CD14-positive monocyte (primary cell): Measurements from ENCODE around the gene JAK2. TPM values are rescaled to one million over a fixed set of nuclear protein-coding genes. Genes with fewer than 3 reads are reported as not detected.

Experiments used
- DNase-seq, 3 donors: peaks; one replicate each; pipeline ENCODE4 v3.0.0-alpha.2; 2011 to 2022
- H2AFZ ChIP-seq: 2 replicates; pipeline ENCODE4 v1.6.0; 2012; ENCODE audit warnings: mild to moderate bottlenecking, low read depth, low read length, inconsistent platforms; ENCODE audit not compliant: insufficient read depth, poor library complexity, severe bottlenecking
- H3K27ac ChIP-seq, 2 donors: 1 replicate in 1 of 2; 2 replicates in 1 of 2; pipeline ENCODE4 v1.5.1; 2012 to 2013; ENCODE audit warnings: low read length in 2 of 2, control low read depth in 1 of 2, inconsistent platforms in 1 of 2, low read depth in 1 of 2, mild to moderate bottlenecking in 1 of 2
- H3K27me3 ChIP-seq, 2 donors: one replicate each; pipeline versions ENCODE4 v1.6.0 to v1.6.1; 2011 to 2013; ENCODE audit warnings: low read length in 2 of 2; ENCODE audit not compliant: control insufficient read depth in 2 of 2, insufficient read depth in 2 of 2
- H3K36me3 ChIP-seq, 2 donors: replicated peaks in 1 of 2; 1 replicate in 1 of 2; 2 replicates in 1 of 2; pipeline versions ENCODE4 v1.5.1 to v1.6.1; 2012 to 2013; ENCODE audit warnings: low read length in 2 of 2, control low read depth in 1 of 2, inconsistent platforms in 1 of 2, mild to moderate bottlenecking in 1 of 2; ENCODE audit not compliant: insufficient read depth in 2 of 2, control insufficient read depth in 1 of 2
- H3K4me1 ChIP-seq, 2 donors: 1 replicate in 1 of 2; 2 replicates in 1 of 2; pipeline versions ENCODE4 v1.5.1 to v1.6.1; 2012 to 2013; ENCODE audit warnings: low read length in 2 of 2, control low read depth in 1 of 2, inconsistent platforms in 1 of 2, mild to moderate bottlenecking in 1 of 2, moderate library complexity in 1 of 2; ENCODE audit not compliant: insufficient read depth in 2 of 2, control insufficient read depth in 1 of 2
- H3K4me2 ChIP-seq: replicated peaks from 2 replicates; pipeline ENCODE3; 2012; ENCODE audit warnings: low read length, moderate library complexity, mild to moderate bottlenecking; ENCODE audit not compliant: poor library complexity, severe bottlenecking; ENCODE audit errors: extremely low read depth
- H3K4me3 ChIP-seq, 3 experiments: fragments of 200-600 bp in 1 of 3; sonication (generic) in 1 of 3; replicated peaks in 1 of 3; 1 replicate in 2 of 3; 2 replicates in 1 of 3; pipeline ENCODE4 v1.5.1; 2011 to 2013; ENCODE audit warnings: low read length in 3 of 3, mild to moderate bottlenecking in 3 of 3, control low read depth in 2 of 3, low read depth in 2 of 3, inconsistent platforms in 1 of 3, moderate library complexity in 1 of 3
- H3K79me2 ChIP-seq: 2 replicates; pipeline ENCODE4 v1.6.0; 2012; ENCODE audit warnings: mild to moderate bottlenecking, control low read depth, inconsistent platforms, low read length, moderate library complexity; ENCODE audit not compliant: insufficient read depth
- H3K9ac ChIP-seq: 2 replicates; pipeline ENCODE4 v1.6.0; 2017; ENCODE audit warnings: low read length, mild to moderate bottlenecking; ENCODE audit not compliant: insufficient read depth, poor library complexity, severe bottlenecking
- H3K9me3 ChIP-seq, 2 donors: replicated peaks in 1 of 2; 1 replicate in 1 of 2; 2 replicates in 1 of 2; pipeline versions ENCODE4 v1.5.1 to v1.6.1; 2012 to 2013; ENCODE audit warnings: low read length in 2 of 2, control low read depth in 1 of 2; ENCODE audit not compliant: control insufficient read depth in 1 of 2, insufficient read depth in 1 of 2
- H4K20me1 ChIP-seq: 2 replicates; pipeline ENCODE4 v1.6.0; 2012; ENCODE audit warnings: mild to moderate bottlenecking, low read length, control low read depth, moderate library complexity; ENCODE audit not compliant: insufficient read depth
- H3K27ac Mint-ChIP-seq, 7 donors: one replicate each; pipeline ENCODE4 v1.8.0; 2020; ENCODE audit warnings: mild to moderate bottlenecking in 7 of 7, mixed read lengths in 7 of 7, moderate library complexity in 6 of 7, inconsistent platforms in 2 of 7
- H3K27me3 Mint-ChIP-seq, 3 donors: one replicate each; pipeline ENCODE4 v1.8.0; 2021 to 2022; ENCODE audit warnings: low read depth in 3 of 3, mild to moderate bottlenecking in 3 of 3, mixed read lengths in 3 of 3, moderate library complexity in 3 of 3, inconsistent platforms in 1 of 3
- H3K36me3 Mint-ChIP-seq, 2 donors: one replicate each; pipeline ENCODE4 v1.8.0; 2020; ENCODE audit warnings: mixed read lengths in 2 of 2, inconsistent platforms in 1 of 2, mild to moderate bottlenecking in 1 of 2
- H3K4me1 Mint-ChIP-seq: one replicate; pipeline ENCODE4 v1.8.0; 2020; ENCODE audit warnings: mild to moderate bottlenecking, mixed read lengths
- H3K4me3 Mint-ChIP-seq, 2 donors: one replicate each; pipeline ENCODE4 v1.8.0; 2020; ENCODE audit warnings: mild to moderate bottlenecking in 2 of 2, mixed read lengths in 2 of 2, moderate library complexity in 1 of 2
- H3K9me3 Mint-ChIP-seq, 7 donors: one replicate each; pipeline ENCODE4 v1.8.0; 2020 to 2022; ENCODE audit warnings: mixed read lengths in 7 of 7, mild to moderate bottlenecking in 6 of 7, moderate library complexity in 6 of 7, inconsistent platforms in 2 of 7
- WGBS: methylation state at CpG from one replicate; pipeline ENCODE4 v1.1.5; 2013; ENCODE audit warnings: missing lambda C conversion rate; ENCODE audit not compliant: insufficient coverage; 5-methylcytosine and 5-hydroxymethylcytosine counted together
- intact Hi-C, 2 donors: fragments of 100-400 bp; cut with micrococcal nuclease; formaldehyde crosslinking; loops; one replicate each; pipeline versions ENCODE4 v1.15.0 to v1.15.1; 2023
- polyA plus RNA-seq, 3 donors: library from polyadenylated mRNA; depleted of rRNA in 1 of 3; unstranded in 2 of 3; stranded (reverse) in 1 of 3; fragments of 300-500 nt in 2 of 3; fragments of >200 nt in 1 of 3; fragmentation: Illumina TruSeq in 2 of 3; gene quantifications; 1 replicate in 2 of 3; 2 replicates in 1 of 3; pipeline ENCODE4 v1.2.3, GENCODE V29; 2012 to 2021
- TF ChIP-seq, protein P1 (sequence below): fragments of 200-600 bp; IDR thresholded peaks from one replicate; pipeline ENCODE4 v1.8.0; 2022; ENCODE audit warnings: antibody characterized with exemption, mild to moderate bottlenecking

Gene JAK2
- polyA plus RNA-seq, 3 donors: 23.5 to 34.7 (median 33.0) TPM

DNA sequence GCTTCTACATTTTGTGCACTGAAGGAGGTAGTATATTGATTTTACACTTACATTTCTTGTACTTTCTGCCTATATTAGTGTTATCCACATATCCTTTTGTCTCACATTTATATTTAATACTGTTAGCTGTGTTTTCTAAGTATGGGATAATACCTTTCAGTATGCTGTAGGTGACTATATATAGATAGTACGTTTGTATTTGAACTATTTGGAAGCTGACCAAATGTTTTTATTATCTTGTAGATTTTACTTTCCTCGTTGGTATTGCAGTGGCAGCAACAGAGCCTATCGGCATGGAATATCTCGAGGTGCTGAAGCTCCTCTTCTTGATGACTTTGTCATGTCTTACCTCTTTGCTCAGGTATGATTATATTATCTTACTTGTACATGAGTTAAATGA is 59.1 kb downstream of the JAK2 start:
- H3K27ac Mint-ChIP-seq: no peak overlapping the region
- H3K4me3 Mint-ChIP-seq: no peak overlapping the region
- intact Hi-C loops: no loop called here
- no peaks in the 10 kb centered on the region for H3K4me1 Mint-ChIP-seq
- Histone ChIP-seq H2AFZ (no peak overlapping the region), H3K4me2 (no peak overlapping the region), H3K79me2 (peaks cover 70% of the 10 kb centered on the region), H4K20me1 (peaks cover 97% of the 10 kb centered on the region), H3K4me3 (no peak overlapping the region), H3K27ac (no peak overlapping the region), H3K27me3 (no peaks in the 10 kb centered on the region), H3K9me3 (peaks cover 15 to 21% of the 10 kb centered on the region in 2 donors), H3K9ac (no peak overlapping the region), H3K36me3 (peaks cover 74 to 96% of the 10 kb centered on the region in 2 donors), H3K4me1 (no peaks in the 10 kb centered on the region)
- WGBS: 80% methylated on average over 1 of the region's 4 CpGs
- peaks cover 56 to 69% of the 10 kb centered on the region in 2 donors for H3K36me3 Mint-ChIP-seq
- H3K9me3 Mint-ChIP-seq: peaks cover 0 to 17% (median 8%) of the 10 kb centered on the region in 7 donors
- TF ChIP-seq, protein P1, sequence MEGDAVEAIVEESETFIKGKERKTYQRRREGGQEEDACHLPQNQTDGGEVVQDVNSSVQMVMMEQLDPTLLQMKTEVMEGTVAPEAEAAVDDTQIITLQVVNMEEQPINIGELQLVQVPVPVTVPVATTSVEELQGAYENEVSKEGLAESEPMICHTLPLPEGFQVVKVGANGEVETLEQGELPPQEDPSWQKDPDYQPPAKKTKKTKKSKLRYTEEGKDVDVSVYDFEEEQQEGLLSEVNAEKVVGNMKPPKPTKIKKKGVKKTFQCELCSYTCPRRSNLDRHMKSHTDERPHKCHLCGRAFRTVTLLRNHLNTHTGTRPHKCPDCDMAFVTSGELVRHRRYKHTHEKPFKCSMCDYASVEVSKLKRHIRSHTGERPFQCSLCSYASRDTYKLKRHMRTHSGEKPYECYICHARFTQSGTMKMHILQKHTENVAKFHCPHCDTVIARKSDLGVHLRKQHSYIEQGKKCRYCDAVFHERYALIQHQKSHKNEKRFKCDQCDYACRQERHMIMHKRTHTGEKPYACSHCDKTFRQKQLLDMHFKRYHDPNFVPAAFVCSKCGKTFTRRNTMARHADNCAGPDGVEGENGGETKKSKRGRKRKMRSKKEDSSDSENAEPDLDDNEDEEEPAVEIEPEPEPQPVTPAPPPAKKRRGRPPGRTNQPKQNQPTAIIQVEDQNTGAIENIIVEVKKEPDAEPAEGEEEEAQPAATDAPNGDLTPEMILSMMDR: no peak
- H3K27me3 Mint-ChIP-seq: no peaks in the 10 kb centered on the region
- DNase-seq: no peak

DNA sequence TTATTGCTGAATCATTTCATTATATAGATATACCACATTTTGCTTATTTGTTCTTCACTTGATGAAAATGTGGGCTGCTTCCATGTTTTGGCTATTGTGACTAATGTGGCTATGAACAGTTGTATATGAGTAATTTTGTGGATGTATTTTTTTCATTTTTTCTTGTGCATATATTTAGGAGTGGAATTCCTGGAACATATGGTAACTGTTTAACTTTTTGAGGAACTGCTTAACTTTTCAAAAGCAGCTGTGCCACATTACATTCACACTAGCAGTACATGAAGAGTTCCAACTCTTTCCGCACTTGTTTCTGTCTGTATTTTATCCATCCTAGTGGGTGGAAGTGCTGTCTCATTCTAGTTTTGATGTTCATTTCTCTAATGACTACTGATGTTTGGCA is 67.8 kb downstream of the JAK2 start:
- no CpG with 5 or more reads among the region's 1 CpG for WGBS
- Histone ChIP-seq H3K4me2 (no peak overlapping the region), H3K9me3 (no peaks in the 10 kb centered on the region), H2AFZ (no peak overlapping the region), H3K27ac (peak overlapping the region in 1 of 2 donors; percentile 21), H3K9ac (no peak overlapping the region), H4K20me1 (peaks cover 97% of the 10 kb centered on the region), H3K36me3 (peaks cover 91 to 98% of the 10 kb centered on the region in 2 donors), H3K4me3 (no peak overlapping the region), H3K4me1 (no peaks in the 10 kb centered on the region), H3K79me2 (peaks cover 47% of the 10 kb centered on the region), H3K27me3 (no peaks in the 10 kb centered on the region)
- no peak overlapping the region for H3K4me3 Mint-ChIP-seq
- peaks cover 68 to 84% of the 10 kb centered on the region in 2 donors for H3K36me3 Mint-ChIP-seq
- TF ChIP-seq, protein P1: no peak
- H3K9me3 Mint-ChIP-seq: no peaks in the 10 kb centered on the region
- intact Hi-C loops: loop anchor here in 1 of 2 donors (10.0 kb wide), 1 partner anchor 52 kb away; no protein-coding TSS in a partner anchor
- DNase-seq: no peak
- H3K27me3 Mint-ChIP-seq: no peaks in the 10 kb centered on the region
- H3K4me1 Mint-ChIP-seq: no peaks in the 10 kb centered on the region
- peak overlapping the region in 2 of 7 donors; percentile 46 to 58 for H3K27ac Mint-ChIP-seq
